GM21423 (cell line): Measurements from ENCODE around the gene ASTN2.

Experiments used
- ATAC-seq: cut with Tn5 transposase; IDR thresholded peaks from one replicate; pipeline ENCODE4 v1.9.1; 2021; ENCODE audit warnings: mild to moderate bottlenecking, moderate library complexity; ENCODE audit not compliant: unreplicated experiment

Gene ASTN2

DNA sequence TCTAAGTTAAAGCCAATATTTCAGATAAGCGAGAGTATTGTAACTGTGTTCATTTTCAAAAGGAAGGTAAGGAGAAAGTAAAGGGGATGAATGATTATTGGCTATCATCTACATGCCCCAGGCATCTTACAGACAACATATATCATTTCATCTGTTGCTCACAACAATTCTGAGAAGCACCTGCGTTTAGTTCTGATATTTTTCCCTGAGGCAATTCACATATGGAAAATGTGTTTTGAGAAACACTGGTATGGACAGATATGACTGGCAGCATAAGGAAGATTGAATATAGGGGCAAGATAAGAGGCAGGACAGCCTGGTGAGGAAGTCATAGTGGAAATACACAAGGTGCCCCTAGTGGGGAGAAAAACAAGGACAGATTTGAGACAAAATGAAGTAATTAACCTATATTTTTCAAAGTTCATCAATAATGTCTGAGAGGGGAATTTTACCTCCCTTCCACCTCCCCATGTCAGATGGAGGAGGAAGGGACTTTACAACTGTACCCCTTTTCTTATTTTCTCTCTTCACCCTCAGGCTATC is 815.4 kb downstream of the ASTN2 start:
- ATAC-seq: no peak

GRCh38 chr9:116596646-116597045 is 818.2 kb downstream of the ASTN2 start:
- ATAC-seq: no peak

GRCh38 chr9:116594547-116594946 is 820.3 kb downstream of the ASTN2 start:
- ATAC-seq: no peak

DNA sequence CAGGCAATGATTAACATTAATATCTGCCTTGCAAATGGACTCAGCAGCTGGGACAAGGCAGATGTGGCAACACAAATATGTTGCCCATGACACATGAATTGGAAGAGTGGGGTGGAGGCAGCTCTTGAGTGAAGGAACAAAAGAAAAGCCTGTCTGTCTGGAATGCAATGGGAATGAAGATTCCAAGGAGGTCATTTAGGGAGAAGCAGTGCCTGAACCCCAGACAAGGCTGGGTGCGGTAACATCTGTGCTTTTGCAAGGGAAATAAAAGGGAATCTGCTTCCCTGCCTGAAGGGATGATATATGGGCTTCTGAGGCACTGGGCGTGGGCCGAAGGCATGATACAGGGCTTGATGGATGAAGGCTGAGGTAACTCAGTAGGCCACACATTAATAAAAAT is 821.9 kb downstream of the ASTN2 start:
- no peak for ATAC-seq

GRCh38 chr9:116589392-116590354 is 825.2 kb downstream of the ASTN2 start:
- no peak for ATAC-seq

DNA sequence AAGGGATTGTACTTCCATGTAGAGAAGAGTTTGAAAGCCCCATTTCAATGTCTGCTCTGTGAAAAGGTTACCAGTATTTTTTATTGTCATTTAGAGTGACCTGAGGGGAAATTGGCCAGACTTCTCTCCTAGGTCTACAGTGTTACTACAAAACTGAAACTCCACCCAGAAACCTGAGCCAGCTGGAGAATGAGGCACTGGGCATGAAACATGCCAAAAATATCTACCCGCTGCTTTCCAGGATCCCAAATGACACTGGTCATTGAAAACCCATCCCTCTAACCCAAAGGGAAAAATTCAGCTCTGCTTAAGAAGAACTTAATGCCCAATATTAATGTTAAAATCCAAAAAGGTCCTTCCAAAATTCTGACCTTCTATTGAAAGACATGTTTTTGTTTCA is 826.9 kb downstream of the ASTN2 start:
- ATAC-seq: no peak

GRCh38 chr9:116585896-116586295 is 829.0 kb downstream of the ASTN2 start:
- no peak for ATAC-seq

GRCh38 chr9:116585204-116585603 is 829.7 kb downstream of the ASTN2 start:
- no peak for ATAC-seq

DNA sequence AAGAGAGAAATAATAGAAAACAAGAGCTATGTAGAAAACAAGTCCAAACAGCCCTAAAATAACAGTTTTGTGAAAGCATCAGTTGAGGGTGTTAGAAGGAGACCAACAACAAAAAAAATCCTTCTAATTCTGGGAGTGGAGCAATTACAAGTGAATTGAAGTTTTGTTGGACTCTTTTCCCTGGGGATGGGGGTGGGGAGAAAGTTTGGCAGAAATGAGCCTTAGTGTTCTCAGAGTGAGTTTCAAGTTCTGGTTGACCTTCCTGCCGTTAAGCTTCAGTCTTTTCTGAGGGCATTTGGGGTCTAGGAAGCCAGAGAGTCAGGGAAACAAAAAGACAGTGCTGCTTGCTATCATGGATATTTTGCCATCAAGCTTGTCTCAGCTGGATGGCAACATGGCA is 834.0 kb downstream of the ASTN2 start:
- ATAC-seq: no peak

DNA sequence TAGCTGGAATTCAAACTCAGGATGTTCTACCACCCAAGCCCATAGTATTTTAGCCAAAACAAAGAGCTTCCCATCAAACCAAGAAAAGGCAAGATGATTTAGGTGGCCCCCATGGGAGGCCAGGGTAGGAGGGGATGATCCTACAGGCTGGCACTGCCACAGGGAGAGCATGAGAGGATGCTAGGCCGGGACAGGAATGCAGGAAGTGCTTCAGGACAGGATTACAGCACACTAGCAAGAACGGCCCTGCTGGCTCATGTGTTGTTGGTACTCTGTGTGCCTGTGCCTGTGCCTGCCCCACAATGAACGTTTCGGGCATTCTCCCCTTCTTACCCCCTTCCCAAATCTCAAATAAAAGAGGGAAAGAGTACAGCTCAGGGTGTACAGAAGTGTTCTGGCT is 838.5 kb downstream of the ASTN2 start:
- ATAC-seq: no peak

- no peak for ATAC-seq
Observed at GRCh38 chr9:116574027-116574679, 840.7 kb downstream of the ASTN2 start.

GRCh38 chr9:116572095-116572748 is 842.6 kb downstream of the ASTN2 start:
- peak; percentile 84 for ATAC-seq

DNA sequence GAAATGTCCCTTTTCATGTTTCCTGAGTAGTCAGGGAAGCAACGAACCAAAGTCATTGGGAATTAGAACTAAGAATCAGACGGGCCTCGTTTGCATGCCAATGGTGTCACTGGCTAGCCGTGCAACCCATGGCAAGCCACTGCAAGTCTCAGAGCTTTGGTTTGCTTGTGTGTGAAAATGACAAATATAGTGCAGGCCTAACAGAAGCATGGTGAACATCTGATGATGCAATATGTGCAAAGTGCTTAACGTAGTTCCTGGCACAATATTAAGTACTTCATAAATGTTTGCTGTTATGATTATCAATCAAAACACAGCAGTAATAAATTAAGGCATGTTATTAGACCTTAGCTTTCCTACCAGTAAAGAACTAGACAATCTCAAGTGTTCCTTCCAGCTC is 845.7 kb downstream of the ASTN2 start:
- no peak for ATAC-seq

DNA sequence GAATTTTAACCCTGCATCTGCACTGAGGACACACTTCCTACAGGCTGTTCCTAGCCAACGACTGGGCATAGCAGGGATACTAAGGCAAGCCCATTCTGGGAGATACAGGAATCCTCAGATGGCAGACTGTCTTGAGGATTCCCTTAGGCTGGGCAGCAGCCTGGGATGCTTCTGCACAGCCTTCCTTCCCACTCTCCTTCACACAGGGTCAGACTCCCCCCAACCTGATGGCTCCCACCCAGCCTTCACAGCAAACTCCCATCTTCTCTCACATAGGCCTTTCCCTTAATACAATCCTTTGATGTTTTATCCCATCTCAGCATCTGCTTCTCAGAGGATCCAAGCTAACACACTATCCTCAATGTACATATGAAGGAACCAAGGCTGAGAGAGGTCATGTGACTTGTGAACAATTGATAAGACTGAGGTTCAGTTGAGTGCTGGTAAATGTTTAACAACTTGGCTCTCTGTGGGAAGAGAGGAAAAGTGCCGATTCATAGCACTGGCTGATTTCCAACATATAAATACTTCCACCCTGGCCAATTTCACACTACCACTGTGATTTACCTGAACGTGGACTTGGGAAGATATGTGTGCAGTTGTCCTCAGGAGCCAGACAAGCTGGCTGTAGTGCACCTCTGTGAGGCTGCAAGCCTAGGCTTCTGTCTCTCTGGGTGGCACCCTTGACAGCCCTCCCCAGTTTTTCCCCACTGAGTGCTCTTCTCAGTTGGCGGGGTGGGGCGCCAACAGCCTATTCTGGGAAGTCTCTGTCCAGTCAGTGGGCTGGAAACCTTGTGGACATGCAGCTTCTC is 848.0 kb downstream of the ASTN2 start:
- ATAC-seq: no peak

- ATAC-seq: no peak
Observed at GRCh38 chr9:116565986-116566385, 848.9 kb downstream of the ASTN2 start.

DNA sequence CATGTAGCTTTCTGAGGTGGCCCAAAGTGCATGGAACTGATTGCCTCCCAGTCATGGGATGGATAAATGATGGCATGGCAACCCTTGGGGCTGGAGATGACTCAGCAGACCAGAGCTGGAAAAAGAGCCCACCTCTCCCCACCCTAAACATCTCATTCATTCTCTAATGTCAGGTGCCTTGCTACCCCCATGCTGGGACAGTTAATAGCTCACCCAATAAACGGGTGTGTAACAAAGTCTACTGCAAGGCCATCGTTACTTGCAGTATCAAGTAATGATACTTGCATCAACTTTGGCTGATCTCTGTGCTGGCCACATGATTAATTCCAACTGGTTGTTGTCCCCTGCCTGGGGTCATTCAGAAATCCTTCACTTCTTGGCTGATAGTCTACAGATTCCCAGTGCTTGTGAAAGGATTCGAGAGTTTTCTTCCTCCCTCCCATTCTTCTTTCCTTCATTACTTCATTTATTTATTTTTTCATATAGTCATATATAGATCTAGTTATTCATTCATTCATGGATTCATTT is 850.5 kb downstream of the ASTN2 start:
- no peak for ATAC-seq

DNA sequence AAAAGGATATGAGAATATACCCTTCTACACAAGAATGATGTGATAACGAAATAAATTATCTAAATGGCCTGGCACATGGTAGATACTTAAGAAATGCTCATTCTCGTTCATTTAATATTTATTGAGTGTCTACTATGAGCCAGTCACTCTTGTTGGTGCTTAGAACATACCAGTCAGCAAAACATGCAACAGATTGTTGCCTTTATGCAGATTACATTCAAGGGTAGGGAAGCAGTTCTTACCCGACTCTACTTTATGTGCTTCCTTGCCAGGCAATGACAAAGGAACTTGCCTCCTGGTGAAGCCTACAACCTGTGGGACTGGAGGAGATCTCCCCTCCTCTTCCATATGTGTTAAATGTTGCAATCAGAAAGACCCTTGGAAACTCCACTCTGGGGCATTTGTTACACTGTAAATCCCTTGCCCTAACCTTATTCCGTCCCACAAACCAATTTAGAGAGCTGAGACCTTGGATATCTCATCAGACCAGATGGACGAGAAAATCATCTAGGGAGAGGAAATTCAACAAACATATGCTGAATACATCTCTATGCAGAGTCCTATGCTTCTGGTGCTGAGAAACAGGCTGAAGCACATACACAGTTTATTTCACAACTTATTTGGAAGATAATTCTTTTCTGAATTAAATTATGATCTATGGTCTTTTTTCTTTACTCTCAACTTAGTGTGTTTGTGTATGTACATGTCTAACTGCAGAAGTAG is 855.9 kb downstream of the ASTN2 start:
- ATAC-seq: no peak

DNA sequence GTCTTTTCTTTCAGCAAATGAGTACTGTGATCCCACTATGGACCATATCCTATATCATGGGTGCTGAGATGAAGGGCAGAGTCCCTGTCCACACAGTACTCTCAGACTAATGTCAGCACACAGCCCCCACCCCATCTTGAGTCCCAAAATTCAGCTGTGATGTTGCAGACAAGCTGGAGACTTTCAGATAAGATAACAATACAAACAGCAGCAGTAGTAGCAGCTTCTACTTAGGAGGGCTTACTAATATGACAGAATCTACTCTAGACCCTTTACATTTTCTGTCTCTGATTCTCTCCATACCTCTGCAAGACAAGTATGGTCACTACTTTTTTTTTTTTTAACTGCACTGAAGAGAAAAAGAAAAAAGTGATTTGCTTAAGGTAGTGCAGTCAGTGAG is 856.8 kb downstream of the ASTN2 start:
- ATAC-seq: no peak

GRCh38 chr9:116555556-116556155 is 859.2 kb downstream of the ASTN2 start:
- no peak for ATAC-seq
